GM12878 (cell line): ENCODE results near the gene BIK. TPM values are rescaled to one million over a fixed set of nuclear protein-coding genes. Genes with fewer than 3 reads are reported as not detected.

ENCODE experiments used
- ATAC-seq: fragments of 200-7000 bp; cut with Tn5 transposase; 3 replicates; pipeline ENCODE4 v1.9.1; 2020; ENCODE audit warnings: mild to moderate bottlenecking, moderate library complexity
- BruUV-seq: library from RNA; stranded (reverse); fragments of 400-500 nt; replicated peaks from 2 replicates; lab custom pipeline; 2021; lab: Mats Ljungman, UMichigan
- CTCF ChIA-PET: fragments of 300-600 bp; sonication (Branson Sonifier 250); formaldehyde crosslinking; extraction: SDS; loops from one replicate; lab custom pipeline; 2021; ENCODE audit warnings: inconsistent platforms; lab: Yijun Ruan, JAX
- POLR2A ChIA-PET: fragments of 350-600 bp; formaldehyde crosslinking; extraction: SDS; loops from one replicate; lab custom pipeline; 2021; ENCODE audit warnings: inconsistent platforms; lab: Charles Lee
- RAD21 ChIA-PET: fragments of 300-600 bp; sonication (Branson Sonifier 250); formaldehyde crosslinking; loops from one replicate; lab custom pipeline; 2023; ENCODE audit warnings: antibody characterized with exemption; ENCODE audit not compliant: unreplicated experiment; lab: Charles Lee
- SMC1A ChIA-PET: fragments of 300-600 bp; sonication (Branson Sonifier 250); formaldehyde crosslinking; loops from one replicate; lab custom pipeline; 2023; ENCODE audit not compliant: unreplicated experiment, uncharacterized antibody; lab: Charles Lee
- DNase-seq: peaks from one replicate; pipeline ENCODE4 v3.0.0-alpha.2; 2011; ENCODE audit warnings: low read depth, low spot score
- FAIRE-seq: peaks from 3 replicates; lab custom pipeline; 2011; peaks lifted over from hg19 to GRCh38; lab: Jason Lieb, UNC
- H2AFZ ChIP-seq: 2 replicates; pipeline ENCODE4 v1.6.0; 2011; ENCODE audit warnings: low read depth, low read length, control low read depth; ENCODE audit not compliant: control insufficient read depth
- H3K27ac ChIP-seq: 2 replicates; pipeline ENCODE4 v1.5.1; 2011; ENCODE audit warnings: control low read depth; ENCODE audit not compliant: control insufficient read depth, insufficient read depth
- H3K27me3 ChIP-seq, 2 experiments: replicated peaks in 1 of 2; 2 replicates each; pipeline versions ENCODE4 v1.6.0 to v1.6.1; 2011; ENCODE audit warnings: low read length in 1 of 2; ENCODE audit not compliant: control insufficient read depth in 2 of 2, insufficient read depth in 2 of 2
- H3K36me3 ChIP-seq, 2 experiments: 2 replicates each; pipeline ENCODE4 v1.5.1; 2011; ENCODE audit warnings: low read length in 1 of 2; ENCODE audit not compliant: control insufficient read depth in 2 of 2, insufficient read depth in 2 of 2
- H3K4me1 ChIP-seq: 2 replicates; pipeline ENCODE4 v1.6.1; 2011; ENCODE audit warnings: mild to moderate bottlenecking, low read length, moderate library complexity, mixed read lengths; ENCODE audit not compliant: control insufficient read depth, insufficient read depth
- H3K4me2 ChIP-seq: 2 replicates; pipeline ENCODE4 v1.6.0; 2011; ENCODE audit warnings: control low read depth; ENCODE audit not compliant: control insufficient read depth, insufficient read depth
- H3K4me3 ChIP-seq: fragments of 200-600 bp; sonication (generic); 2 replicates; pipeline ENCODE4 v1.5.1; 2016
- H3K79me2 ChIP-seq: 2 replicates; pipeline ENCODE4 v1.6.0; 2011; ENCODE audit warnings: low read length; ENCODE audit not compliant: control insufficient read depth, insufficient read depth
- H3K9ac ChIP-seq: 2 replicates; pipeline ENCODE4 v1.8.0; 2011; ENCODE audit warnings: low read length, control low read depth, mixed read lengths; ENCODE audit not compliant: control insufficient read depth, insufficient read depth
- H3K9me3 ChIP-seq: replicated peaks from 3 replicates; pipeline ENCODE4 v1.5.1; 2011; ENCODE audit warnings: mild to moderate bottlenecking, low read length; ENCODE audit not compliant: control insufficient read depth, insufficient read depth
- H4K20me1 ChIP-seq: 2 replicates; pipeline ENCODE4 v1.6.0; 2011; ENCODE audit not compliant: control insufficient read depth, insufficient read depth
- BCL11A ChIP-seq: IDR thresholded peaks from 2 replicates; pipeline ENCODE4 v1.6.1; 2011; ENCODE audit warnings: low read depth, low read length
- FOS ChIP-seq: IDR thresholded peaks from 3 replicates; pipeline ENCODE4 v1.6.1; 2011; ENCODE audit warnings: borderline replicate concordance; ENCODE audit not compliant: insufficient read length; ENCODE audit errors: extremely low read depth
- HDAC2 ChIP-seq: fragments of 200-600 bp; sonication (generic); IDR thresholded peaks from 2 replicates; pipeline ENCODE4 v1.6.1; 2017
- HDAC6 ChIP-seq: fragments of 200-600 bp; sonication (generic); IDR thresholded peaks from one replicate; pipeline ENCODE4 v1.8.0; 2017; ENCODE audit warnings: antibody characterized with exemption; ENCODE audit not compliant: unreplicated experiment
- MTA3 ChIP-seq: IDR thresholded peaks from 2 replicates; pipeline ENCODE4 v1.6.1; 2012; ENCODE audit warnings: low read length, inconsistent platforms, borderline replicate concordance
- SKIL ChIP-seq: fragments of 450-650 bp; IDR thresholded peaks from 2 replicates; pipeline ENCODE4 v1.6.1; 2017; ENCODE audit warnings: mild to moderate bottlenecking, low read depth, inconsistent platforms; ENCODE audit not compliant: poor library complexity, severe bottlenecking
- SMARCA5 ChIP-seq: fragments of 450-650 bp; IDR thresholded peaks from 2 replicates; pipeline ENCODE4 v1.6.1; 2017; ENCODE audit warnings: mild to moderate bottlenecking
- SREBF1 ChIP-seq: IDR thresholded peaks from 2 replicates; pipeline ENCODE4 v1.6.1; 2012; ENCODE audit warnings: mild to moderate bottlenecking, low read length
- SUPT20H ChIP-seq: IDR thresholded peaks from 2 replicates; pipeline ENCODE4 v1.6.1; 2011; ENCODE audit warnings: low read depth, mild to moderate bottlenecking, low read length, moderate library complexity, borderline replicate concordance; ENCODE audit not compliant: control insufficient read depth
- WGBS: methylation state at CpG from one replicate; pipeline ENCODE4 v1.1.6; 2016; ENCODE audit warnings: low lambda C conversion rate; ENCODE audit not compliant: insufficient replicate concordance, insufficient coverage; ENCODE audit errors: missing lambda C conversion rate; 5-methylcytosine and 5-hydroxymethylcytosine counted together
- in situ Hi-C: fragments of 300-500 bp; cut with MboI; formaldehyde crosslinking; loops from 9 replicates; pipeline ENCODE4 v1.14.3; 2018; ENCODE audit warnings: mixed read lengths
- intact Hi-C: fragments of 100-400 bp; cut with micrococcal nuclease; formaldehyde crosslinking; loops from one replicate; pipeline ENCODE4 v1.14.2; 2022; ENCODE audit not compliant: unreplicated experiment
- polyA plus RNA-seq, 11 experiments: library from polyadenylated mRNA; depleted of rRNA in 4 of 11; unstranded in 6 of 11; stranded (reverse) in 5 of 11; fragments of >200 nt; fragmentation: Nextera tagmentation in 4 of 11; fragmentation: Illumina TruSeq in 1 of 11; extraction: Ambion mirVana in 4 of 11; extraction: Trizol in 1 of 11; gene quantifications; 1 replicate in 1 of 11; 2 replicates in 10 of 11; pipeline versions ENCODE4 v1.2.1 to v1.2.3, GENCODE V29; 2011 to 2016; ENCODE audit warnings: inconsistent platforms in 2 of 11, missing spikeins in 2 of 11, low read depth in 1 of 11
- total RNA-seq, 4 experiments: library from RNA; depleted of rRNA in 3 of 4; stranded (reverse); fragments of >200 nt in 3 of 4; fragmentation: Illumina TruSeq in 1 of 4; extraction: Trizol in 1 of 4; gene quantifications; 2 replicates each; pipeline versions ENCODE4 v1.2.1 to v1.2.3, GENCODE V29; 2013 to 2021
- TF ChIP-seq, protein P1 (sequence below): IDR thresholded peaks from 2 replicates; pipeline ENCODE4 v1.6.1; 2011; ENCODE audit warnings: low read depth, mild to moderate bottlenecking, low read length, moderate library complexity, borderline replicate concordance; ENCODE audit errors: extremely low read depth

BIK gene
- total and polyA plus RNA-seq, 10 of the 15 experiments (the other 5 are each of a cell fraction or from before 2014, with no cell fraction given): 0.33 to 9.8 (median 3.9) TPM

- BruUV-seq: no TSS peak
- Histone ChIP-seq H4K20me1 (no peaks in the 10 kb centered on the region), H2AFZ (no peak overlapping the region), H3K79me2 (no peaks in the 10 kb centered on the region; the same call in 1 of the 2 replicates), H3K27ac (no peak overlapping the region), H3K27me3 (no peaks in the 10 kb centered on the region; a peak in 1 of 4 replicates), H3K4me2 (no peak overlapping the region), H3K36me3 (no peaks in the 10 kb centered on the region), H3K9me3 (no peaks in the 10 kb centered on the region), H3K9ac (no peak overlapping the region), H3K4me3 (no peak overlapping the region), H3K4me1 (peaks cover 8% of the 10 kb centered on the region)
- POLR2A ChIA-PET: no interaction called here
- WGBS: 73% methylated on average over 11 of the region's 12 CpGs
- CTCF ChIA-PET: no interaction called here
- ATAC-seq (no peak), DNase-seq (no peak), FAIRE-seq (no peak)
- no peak for TF ChIP-seq SKIL
- RAD21 ChIA-PET: no interaction called here
- SMC1A ChIA-PET: no interaction called here
- intact Hi-C loops: no loop called here
- in situ Hi-C loops: no loop called here
Measured at GRCh38 chr22:43156413-43156812, 45.9 kb downstream of the BIK start.

DNA sequence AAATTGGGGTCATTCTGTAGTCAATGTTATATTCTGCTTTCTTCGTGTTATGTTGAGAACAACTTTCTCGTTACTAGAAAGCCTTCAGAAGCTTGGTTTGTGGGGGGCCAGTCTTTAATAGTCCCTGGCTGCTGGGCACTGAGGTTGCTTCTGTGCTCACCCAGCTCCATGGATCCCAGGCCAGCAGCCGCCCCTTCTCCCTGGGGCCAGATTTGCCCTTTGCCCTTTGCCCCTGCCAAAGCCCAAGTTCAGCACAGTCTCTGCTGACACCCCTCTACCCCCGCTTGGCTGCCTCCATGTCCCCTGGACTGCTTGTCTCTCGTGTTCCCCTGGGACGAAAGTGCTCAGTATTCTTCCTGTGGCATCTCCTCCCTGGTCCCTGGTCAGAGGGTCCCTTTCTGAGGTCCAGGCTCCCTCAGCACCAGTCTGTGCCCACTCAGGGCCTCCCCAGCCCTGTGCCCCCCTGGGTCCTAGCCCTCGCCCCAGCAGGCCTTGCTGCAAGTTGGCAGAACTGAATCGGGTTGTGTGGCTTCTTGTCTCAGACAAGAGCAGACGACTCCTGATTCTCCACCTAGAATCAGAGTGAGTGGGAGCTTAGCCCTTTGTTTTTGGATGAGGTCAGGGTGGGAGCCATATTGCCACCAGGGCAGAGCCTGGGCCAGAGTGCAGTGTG, 47.5 kb downstream of the BIK start:
- H4K20me1 ChIP-seq: no peaks in the 10 kb centered on the region
- H3K9me3 ChIP-seq: no peaks in the 10 kb centered on the region
- intact Hi-C loops (no loop called here), in situ Hi-C loops (no loop called here)
- RAD21 ChIA-PET: no interaction called here
- no peak overlapping the region for H3K9ac ChIP-seq
- SMC1A ChIA-PET: interaction anchor here (1.1 kb wide), 1 partner anchor 189 kb away, joined by 3 read pairs; no protein-coding TSS in a partner anchor
- H3K27ac ChIP-seq: no peak overlapping the region
- H3K4me1 ChIP-seq: no peaks in the 10 kb centered on the region; the same call in 1 of the 2 replicates
- no peak overlapping the region for H3K4me2 ChIP-seq
- CTCF ChIA-PET: interaction anchor here (0.6 kb wide), 1 partner anchor 1491 kb away, joined by 3 read pairs; no protein-coding TSS in a partner anchor
- POLR2A ChIA-PET: no interaction called here
- H3K79me2 ChIP-seq: no peaks in the 10 kb centered on the region; the same call in 1 of the 2 replicates
- WGBS: 80% methylated on average over 9 of the region's 9 CpGs
- FAIRE-seq (no peak), DNase-seq (no peak), ATAC-seq (no peak)
- no peaks in the 10 kb centered on the region; a peak in 1 of 4 replicates for H3K27me3 ChIP-seq
- no peak overlapping the region for H2AFZ ChIP-seq
- H3K36me3 ChIP-seq: no peaks in the 10 kb centered on the region
- no TSS peak for BruUV-seq
- H3K4me3 ChIP-seq: no peak overlapping the region
- TF ChIP-seq HDAC2 (no peak), SUPT20H (no peak), SMARCA5 (no peak), MTA3 (no peak), HDAC6 (no peak), SREBF1 (no peak), FOS (no peak), BCL11A (no peak)
- TF ChIP-seq, protein P1, sequence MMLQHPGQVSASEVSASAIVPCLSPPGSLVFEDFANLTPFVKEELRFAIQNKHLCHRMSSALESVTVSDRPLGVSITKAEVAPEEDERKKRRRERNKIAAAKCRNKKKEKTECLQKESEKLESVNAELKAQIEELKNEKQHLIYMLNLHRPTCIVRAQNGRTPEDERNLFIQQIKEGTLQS: no peak
